RWPE1 (cell line): ENCODE data around the gene ZMYND12.
A peak's percentile ranks its signal among the peaks of the same experiment; 100 is the strongest.

Source experiments
- CTCF ChIA-PET: fragments of 350-600 bp; sonication (Branson Sonifier 250); formaldehyde crosslinking; extraction: SDS; loops from one replicate; lab custom pipeline; 2021; lab: Yijun Ruan, JAX
- POLR2A ChIA-PET: fragments of 400-600 bp; formaldehyde crosslinking; extraction: SDS; loops from one replicate; lab custom pipeline; 2020; ENCODE audit warnings: antibody characterized with exemption; ENCODE audit not compliant: low non-redundant PET; lab: Yijun Ruan, JAX
- DNase-seq: peaks from one replicate; pipeline ENCODE4 v3.0.0; 2012; ENCODE audit warnings: low spot score
- H3K27ac ChIP-seq: fragments of 450-650 bp; 2 replicates; pipeline ENCODE4 v1.5.1; 2017
- CTCF ChIP-seq: fragments of 450-650 bp; conservative IDR thresholded peaks from 2 replicates; pipeline ENCODE4 v1.5.1; 2017; ENCODE audit warnings: low read depth, mild to moderate bottlenecking

ZMYND12 gene

GRCh38 chr1:42386051-42386450 lies 69.8 kb downstream of the ZMYND12 start:
- H3K27ac ChIP-seq: no peak overlapping the region
- TF ChIP-seq CTCF: no peak
- ChIA-PET POLR2A (no interaction called here), CTCF (no interaction called here)
- no peak for DNase-seq

- no peak for DNase-seq
- TF ChIP-seq CTCF: no peak
- ChIA-PET CTCF (interaction anchor here (0.5 kb wide), 1 partner anchor 224 kb away, joined by 4 read pairs; no protein-coding TSS in a partner anchor), POLR2A (no interaction called here)
- H3K27ac ChIP-seq: no peak overlapping the region
Measured at GRCh38 chr1:42385283-42385682, 70.5 kb downstream of the ZMYND12 start.

- H3K27ac ChIP-seq: no peak overlapping the region
- TF ChIP-seq CTCF: no peak
- ChIA-PET CTCF (no interaction called here), POLR2A (no interaction called here)
- DNase-seq: no peak
Measured at GRCh38 chr1:42381280-42381673, 74.5 kb downstream of the ZMYND12 start.

DNA sequence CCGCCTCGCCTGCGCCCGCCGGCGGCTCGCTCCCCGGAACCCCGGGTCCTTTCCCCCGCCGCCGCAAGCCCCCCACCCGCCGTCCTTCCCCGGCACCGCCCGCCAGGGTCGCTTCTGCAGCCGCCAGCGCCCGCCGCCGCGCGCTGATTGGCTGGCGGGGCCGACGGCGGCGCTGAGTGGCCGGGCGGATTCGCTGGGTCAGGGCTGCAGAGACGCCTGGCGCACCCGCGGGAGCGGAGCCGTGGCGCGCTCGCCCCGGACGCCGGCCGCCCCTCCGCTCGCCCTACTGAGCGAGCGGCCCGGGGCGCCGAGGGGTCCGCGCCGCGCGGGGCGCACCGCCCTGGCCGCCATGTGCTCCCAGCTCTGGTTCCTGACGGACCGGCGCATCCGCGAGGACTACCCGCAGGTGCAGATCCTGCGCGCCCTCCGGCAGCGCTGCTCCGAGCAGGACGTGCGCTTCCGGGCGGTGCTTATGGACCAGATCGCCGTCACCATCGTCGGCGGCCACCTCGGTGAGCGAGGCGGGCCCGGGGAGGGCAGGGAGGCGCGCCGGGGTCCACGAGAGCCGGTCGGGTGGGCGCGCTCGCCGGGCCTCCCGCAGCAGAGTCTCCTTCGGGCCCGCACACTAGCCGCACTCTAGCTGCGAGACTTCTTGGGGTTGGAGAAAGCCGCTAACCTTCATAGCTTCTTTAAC lies 75.1 kb downstream of the ZMYND12 start, which contains the start of gene RIMKLA:
TSS of gene RIMKLA (plus strand) at position 207 of the 694 bp plus-strand sequence. CDS start at position 350, 143 bp downstream.
- TF ChIP-seq CTCF: no peak
- POLR2A ChIA-PET: no interaction called here
- peak; percentile 54 for DNase-seq
- H3K27ac ChIP-seq: no peak within 1 kb of the TSS
- CTCF ChIA-PET: no interaction called here
